Upper lobe of left lung (tissue), 4 donors: ENCODE results near the gene SUSD6.

Experiments
- CTCF ChIP-seq, 6 experiments: fragments of 450-650 bp in 4 of 6; fragments of 200-600 bp in 2 of 6; sonication (generic) in 2 of 6; IDR thresholded peaks; one replicate each; pipeline ENCODE4 v1.5.1; 2016 to 2019; ENCODE audit warnings: antibody characterized with exemption in 6 of 6
- EP300 ChIP-seq, 4 donors: sonication (generic); formaldehyde crosslinking; IDR thresholded peaks; one replicate each; pipeline ENCODE4 v1.5.1; 2017; ENCODE audit warnings: antibody characterized with exemption in 4 of 4, control low read depth in 2 of 4
- POLR2A ChIP-seq, 4 donors: fragments of 450-650 bp; IDR thresholded peaks; one replicate each; pipeline ENCODE4 v1.5.1; 2016 to 2017; ENCODE audit warnings: antibody characterized with exemption in 4 of 4, mild to moderate bottlenecking in 2 of 4
- POLR2AphosphoS5 ChIP-seq, 2 donors: sonication (generic); formaldehyde crosslinking; IDR thresholded peaks; one replicate each; pipeline ENCODE4 v1.5.1; 2017; ENCODE audit warnings: antibody characterized with exemption in 2 of 2

GRCh38 chr14:69605738-69606137 lies 5.7 kb upstream of the SUSD6 start:
- TF ChIP-seq CTCF (IDR thresholded peaks at IDR 0.05) (no peak), POLR2A (IDR thresholded peaks at IDR 0.05) (no peak), POLR2AphosphoS5 (IDR thresholded peaks at IDR 0.05) (no peak), EP300 (IDR thresholded peaks at IDR 0.05) (no peak)
